NCI-H128 (cell line): ENCODE data around the gene LPAR3.

Experiments
- DNase-seq: peaks from one replicate; lab custom pipeline; 2025; ENCODE audit not compliant: unreplicated experiment; lab: John Stamatoyannopoulos, UW

LPAR3 gene

DNA sequence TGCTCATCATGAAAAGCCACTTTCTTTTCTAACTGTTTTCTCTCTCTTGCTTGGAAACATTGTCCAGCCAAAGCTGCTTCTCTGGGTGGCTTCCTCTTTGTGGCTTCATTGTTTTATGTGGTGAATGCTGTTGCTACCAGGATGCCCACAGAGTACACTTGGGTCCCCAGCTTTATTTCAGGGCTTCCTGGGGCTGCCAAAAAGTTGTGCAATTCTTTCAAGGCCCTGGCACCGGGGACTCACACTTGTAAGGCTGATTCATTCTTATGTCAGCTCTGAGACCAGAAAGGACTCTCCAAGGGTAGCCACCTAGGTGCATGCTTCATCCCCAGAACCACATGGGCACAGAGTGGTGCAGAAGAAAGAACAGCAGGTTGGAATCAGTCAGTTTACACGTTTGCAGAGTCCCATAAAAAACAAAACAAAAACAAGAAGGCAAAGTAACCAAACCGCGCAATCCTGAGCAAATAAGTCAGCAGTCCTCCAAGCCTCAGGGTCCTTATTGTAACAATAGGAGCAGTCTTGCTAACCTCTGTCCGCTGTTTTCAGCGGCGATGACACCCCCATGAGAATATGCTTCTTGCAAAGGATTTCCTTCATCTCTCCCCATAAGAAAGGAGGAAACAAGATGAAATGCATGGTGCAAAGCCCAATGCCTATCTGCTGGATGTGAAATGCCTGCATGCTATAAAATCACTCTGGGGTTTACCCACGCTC lies 112.8 kb downstream of the LPAR3 start:
- no peak for DNase-seq

- DNase-seq, result no peak
Observed at GRCh38 chr1:84776639-84777038, 116.4 kb downstream of the LPAR3 start.

DNA sequence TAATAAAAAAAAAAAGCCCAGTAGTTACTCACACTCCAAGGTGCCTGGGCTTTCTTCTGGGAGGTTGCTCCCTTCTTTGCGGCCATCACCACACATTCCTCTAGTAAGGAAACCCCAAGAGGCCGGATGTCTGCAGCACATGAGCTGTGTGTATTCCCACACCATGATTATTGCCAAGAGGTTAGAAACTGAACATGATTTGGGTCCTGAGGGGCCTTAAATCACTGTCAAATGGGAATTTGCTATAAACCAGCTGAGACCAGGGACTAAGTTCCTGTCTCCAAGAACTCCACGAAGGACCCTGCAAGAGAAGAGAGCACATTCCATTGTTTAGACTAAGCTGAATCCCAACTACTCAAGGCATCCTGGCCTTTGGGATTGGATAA lies 117.5 kb downstream of the LPAR3 start:
- DNase-seq, result no peak

DNA sequence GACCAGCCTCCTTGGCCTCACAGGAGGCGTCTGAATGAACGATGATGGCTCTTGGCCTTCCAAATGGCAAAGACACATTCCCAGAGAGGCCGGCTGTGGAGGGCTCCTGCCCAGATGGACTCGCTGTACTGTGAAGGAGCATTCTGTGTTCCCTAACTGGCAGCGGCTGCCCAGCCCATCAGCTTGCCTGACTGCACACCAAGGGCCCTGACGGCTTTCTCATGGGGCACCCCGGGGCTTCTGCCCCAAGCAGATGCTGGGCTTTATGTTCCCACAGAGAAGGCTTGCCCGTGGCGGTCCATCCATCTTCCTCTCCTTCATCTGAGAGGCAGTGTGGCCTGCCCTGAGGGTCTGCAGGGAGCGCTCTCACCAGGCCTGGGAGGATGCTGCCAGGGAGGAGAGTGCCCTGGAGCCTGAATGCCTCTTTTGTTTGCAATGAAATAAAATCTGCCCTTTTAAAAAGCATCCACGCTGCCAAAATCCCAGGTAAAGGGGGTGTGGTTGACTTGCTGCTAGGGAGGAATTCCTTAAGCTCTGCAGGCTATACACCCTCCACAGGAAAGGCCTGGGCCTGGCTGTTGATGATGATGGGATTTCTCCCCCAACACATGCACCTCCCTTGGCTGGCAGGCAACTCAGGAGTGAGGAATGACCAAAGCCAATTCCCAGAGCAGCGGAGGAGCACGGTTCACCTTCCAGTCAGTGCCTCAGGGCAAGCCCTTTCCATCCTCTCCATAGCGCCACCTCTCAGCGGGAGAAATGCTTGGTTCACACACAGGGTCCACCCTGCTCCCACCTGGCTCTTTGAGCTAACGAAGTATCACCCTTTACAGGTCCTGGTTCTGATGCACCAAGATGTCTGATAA lies 118.1 kb downstream of the LPAR3 start:
- DNase-seq, result peak; percentile 39

DNA sequence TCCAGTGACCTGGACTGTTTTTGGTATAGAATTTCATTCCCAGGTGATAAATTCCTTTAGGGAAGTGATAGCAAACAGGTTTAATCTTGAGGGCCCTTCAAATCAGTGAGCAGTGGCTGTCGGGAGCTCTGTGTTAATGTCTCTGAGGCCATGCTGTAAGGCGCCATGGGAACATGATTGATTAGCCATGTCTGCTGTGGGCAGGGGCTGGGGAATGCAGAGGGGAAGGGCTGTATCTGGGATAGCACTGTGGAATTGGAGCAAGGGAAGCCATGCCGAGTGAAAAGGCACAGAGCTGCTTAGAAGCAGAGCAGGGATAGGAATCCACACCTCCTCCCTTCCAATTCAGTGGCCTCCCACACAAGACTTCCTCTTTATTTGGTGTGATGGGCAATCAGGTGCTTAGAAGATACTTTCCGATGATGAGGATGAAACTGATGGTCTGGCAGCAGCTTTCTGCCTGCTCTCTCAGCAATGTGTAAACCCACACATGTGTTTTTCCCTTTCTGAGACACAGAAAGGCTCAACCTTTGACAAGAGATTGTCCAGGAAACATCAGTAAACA lies 119.0 kb downstream of the LPAR3 start:
- no peak for DNase-seq

- no peak for DNase-seq
Observed at GRCh38 chr1:84773195-84773594, 119.8 kb downstream of the LPAR3 start.

- DNase-seq, result peak; percentile 54
Observed at GRCh38 chr1:84772428-84772943, 120.5 kb downstream of the LPAR3 start.

- no peak for DNase-seq
Observed at GRCh38 chr1:84771895-84772294, 121.1 kb downstream of the LPAR3 start.

- no peak for DNase-seq
Observed at GRCh38 chr1:84770481-84770880, 122.5 kb downstream of the LPAR3 start.

GRCh38 chr1:84769636-84770035 lies 123.4 kb downstream of the LPAR3 start:
- DNase-seq, result no peak

GRCh38 chr1:84768634-84769033 lies 124.4 kb downstream of the LPAR3 start:
- no peak for DNase-seq

DNA sequence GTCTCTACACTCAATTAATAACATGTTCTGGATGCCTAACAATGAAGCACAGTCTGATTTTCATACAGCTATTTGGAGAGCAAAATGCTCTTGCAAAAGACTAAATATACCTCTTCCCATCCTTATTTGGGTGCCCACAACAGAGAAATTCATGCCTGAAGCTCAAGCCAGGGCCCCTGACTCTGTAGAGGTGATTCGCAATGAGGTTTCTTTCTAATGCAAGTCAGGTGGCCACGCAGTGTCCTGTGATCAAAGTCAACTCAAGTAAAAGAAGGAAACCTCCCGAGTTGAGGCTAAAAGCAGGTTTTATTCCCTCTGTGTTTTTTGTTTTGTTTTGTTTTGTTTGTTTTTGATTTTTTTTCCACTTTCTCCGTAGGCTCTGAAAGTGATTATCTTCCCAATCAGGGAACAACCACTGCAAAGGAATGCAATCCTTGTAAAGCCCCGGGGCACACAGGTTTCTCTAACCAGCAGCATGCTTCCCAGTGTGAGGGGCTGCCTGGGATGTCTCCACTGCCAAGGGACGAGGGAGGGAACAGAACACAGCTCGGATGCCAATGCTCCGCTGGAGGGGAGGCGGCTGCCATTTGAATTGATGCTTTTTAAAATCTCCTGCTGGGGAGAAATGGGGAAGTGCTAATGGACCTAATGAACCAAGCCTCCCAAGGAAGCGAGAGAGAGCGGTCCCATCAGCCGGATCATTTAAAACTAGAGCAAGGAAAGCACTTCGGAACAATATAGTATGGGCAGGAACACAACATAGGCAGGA lies 128.9 kb downstream of the LPAR3 start:
- no peak for DNase-seq

DNA sequence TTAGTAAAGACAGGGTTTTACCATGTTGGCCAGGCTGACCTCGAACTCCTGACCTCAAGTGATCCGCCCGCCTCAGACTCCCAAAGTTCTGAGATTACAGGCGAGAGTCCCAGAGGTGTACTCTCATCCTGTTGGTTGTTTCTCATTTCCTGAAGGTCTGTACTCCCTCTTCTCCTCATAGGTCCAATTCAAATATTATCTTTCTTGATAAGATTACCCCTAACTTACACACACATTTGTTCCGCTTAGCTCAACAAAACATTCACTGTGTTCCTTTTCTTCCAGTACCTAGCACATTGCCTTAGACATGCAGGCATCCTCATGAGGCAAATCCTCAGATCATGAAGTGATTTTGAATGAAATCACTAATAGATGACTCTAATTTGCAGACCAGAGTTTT lies 130.3 kb downstream of the LPAR3 start:
- no peak for DNase-seq
